GM21381 (cell line): ENCODE results near the gene ZNF764.
"Not testable (repeated sequence)": the region's sequence is repeated elsewhere in the genome, so short reads cannot be mapped to it uniquely, and the experiment has no call there.

Source experiments
- ATAC-seq: cut with Tn5 transposase; IDR thresholded peaks from one replicate; pipeline ENCODE4 v1.9.1; 2021; ENCODE audit warnings: mild to moderate bottlenecking, moderate library complexity; ENCODE audit not compliant: unreplicated experiment

The ZNF764 gene

GRCh38 chr16:30551781-30552180 is 6.4 kb downstream of the ZNF764 start:
- no peak for ATAC-seq

GRCh38 chr16:30548416-30549253 is 9.5 kb downstream of the ZNF764 start:
- no peak for ATAC-seq

GRCh38 chr16:30546115-30546514 is 12.1 kb downstream of the ZNF764 start:
- ATAC-seq: no peak

GRCh38 chr16:30543067-30543466 is 15.1 kb downstream of the ZNF764 start:
- no peak for ATAC-seq

GRCh38 chr16:30541502-30542329 is 16.5 kb downstream of the ZNF764 start:
- no peak for ATAC-seq

- not testable (repeated sequence) for ATAC-seq
Observed at GRCh38 chr16:30540916-30541464, 17.2 kb downstream of the ZNF764 start.

- ATAC-seq: not testable (repeated sequence)
Observed at GRCh38 chr16:30539986-30540526, 18.1 kb downstream of the ZNF764 start.

GRCh38 chr16:30539000-30539964 is 18.9 kb downstream of the ZNF764 start:
- no peak for ATAC-seq

- ATAC-seq: not testable (repeated sequence)
Observed at GRCh38 chr16:30536391-30537024, 21.7 kb downstream of the ZNF764 start.

- ATAC-seq: no peak
Observed at GRCh38 chr16:30535777-30536190, 22.4 kb downstream of the ZNF764 start.

GRCh38 chr16:30535106-30535776 is 22.9 kb downstream of the ZNF764 start:
- peak; percentile 3 for ATAC-seq

- ATAC-seq: peak; percentile 73
Observed at GRCh38 chr16:30534368-30535105, 23.6 kb downstream of the ZNF764 start, which contains the start of gene ZNF747. TSS of gene ZNF747 (minus strand) at chr16:30534858. CDS start at chr16:30534679, 179 bp downstream.

GRCh38 chr16:30533748-30534367 is 24.3 kb downstream of the ZNF764 start:
- peak; percentile 19 for ATAC-seq

GRCh38 chr16:30533146-30533522 is 25.0 kb downstream of the ZNF764 start:
- ATAC-seq: no peak

GRCh38 chr16:30532285-30533145 is 25.7 kb downstream of the ZNF764 start:
- ATAC-seq: no peak

GRCh38 chr16:30530163-30531037 is 27.8 kb downstream of the ZNF764 start:
- no peak for ATAC-seq
